GM10847 (cell line): ENCODE data around the gene CTSK.

Source experiments
- POLR2A ChIP-seq: IDR thresholded peaks from 2 replicates; pipeline ENCODE4 v1.6.1; 2011; ENCODE audit not compliant: insufficient read length; ENCODE audit errors: extremely low read depth

The CTSK gene

DNA sequence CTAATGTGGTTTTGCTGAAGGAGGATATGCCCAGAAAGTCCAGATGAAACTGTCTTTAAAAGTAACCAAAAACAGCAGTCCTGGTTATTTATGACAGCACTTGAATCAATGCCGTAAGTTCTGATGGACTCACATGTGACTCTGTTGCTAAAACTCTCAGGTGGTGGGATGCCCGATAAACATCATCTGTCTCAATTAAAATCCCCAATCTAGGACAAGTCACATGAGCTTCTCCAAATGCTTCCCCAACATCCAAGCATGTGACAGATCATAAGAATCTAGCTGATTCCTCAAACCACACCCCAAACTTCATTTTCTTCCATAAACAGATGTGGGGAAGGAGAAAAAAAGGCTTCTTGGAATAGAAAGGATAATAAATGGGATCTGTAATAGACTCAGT lies 786 bp upstream of the CTSK start:
- TF ChIP-seq POLR2A: no peak

DNA sequence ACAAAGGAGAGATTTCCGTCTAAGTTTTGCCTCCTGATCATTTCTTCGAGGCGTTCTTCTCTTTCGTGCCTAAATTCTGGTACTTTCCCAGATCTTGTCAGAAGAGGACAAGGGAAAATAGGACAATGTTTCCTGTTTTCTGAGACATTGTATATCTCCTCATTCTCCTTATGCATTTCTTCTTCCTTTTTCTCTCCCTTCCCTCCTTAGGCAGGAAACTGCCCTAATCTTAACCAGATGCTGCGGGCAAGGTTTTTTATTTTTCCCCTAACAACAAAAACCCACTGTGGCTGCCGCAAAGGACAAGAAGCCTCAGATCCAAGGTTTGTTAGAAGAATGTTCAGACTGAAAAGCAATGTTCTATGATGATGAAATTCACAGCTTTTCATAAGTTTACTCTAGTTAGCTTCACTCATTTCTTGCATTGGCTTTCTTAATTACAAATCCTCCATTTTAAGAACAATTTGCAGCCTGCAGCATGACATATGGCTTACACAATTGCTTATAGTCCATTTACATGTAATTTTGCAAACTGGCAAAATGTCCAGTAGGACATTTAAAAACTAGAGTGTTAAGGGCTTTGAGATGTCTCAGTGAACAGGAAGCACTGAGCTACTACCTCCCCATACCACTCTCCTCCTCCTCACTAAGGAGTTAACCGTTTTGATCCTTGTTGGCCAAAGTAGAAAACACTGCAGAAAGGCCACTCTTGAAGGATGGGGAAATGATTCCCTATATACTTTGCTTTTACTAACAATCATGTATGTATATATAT lies 624 bp downstream of the CTSK start:
- TF ChIP-seq POLR2A: no peak

GRCh38 chr1:150805899-150806298 lies 2.2 kb downstream of the CTSK start:
- TF ChIP-seq POLR2A: no peak

DNA sequence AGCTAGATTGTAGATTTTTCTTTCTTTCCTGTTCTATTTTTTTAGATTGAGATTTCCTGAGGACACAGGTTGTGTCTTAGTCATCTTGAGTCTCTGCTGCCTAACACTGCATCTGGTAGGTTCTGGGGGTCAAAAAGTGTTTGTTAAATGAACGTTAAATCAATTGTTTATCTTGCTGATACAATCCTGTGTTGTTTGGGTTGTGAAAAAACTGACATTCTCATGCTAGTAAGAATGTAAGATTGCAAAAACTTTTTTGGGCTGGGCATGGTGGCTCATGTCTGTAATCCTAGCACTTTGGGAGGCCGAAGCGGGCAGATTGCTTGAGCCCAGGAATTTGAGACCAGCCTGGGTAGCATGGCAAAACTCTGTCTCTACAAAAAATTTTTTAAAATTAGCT lies 3.4 kb downstream of the CTSK start:
- TF ChIP-seq POLR2A: no peak

DNA sequence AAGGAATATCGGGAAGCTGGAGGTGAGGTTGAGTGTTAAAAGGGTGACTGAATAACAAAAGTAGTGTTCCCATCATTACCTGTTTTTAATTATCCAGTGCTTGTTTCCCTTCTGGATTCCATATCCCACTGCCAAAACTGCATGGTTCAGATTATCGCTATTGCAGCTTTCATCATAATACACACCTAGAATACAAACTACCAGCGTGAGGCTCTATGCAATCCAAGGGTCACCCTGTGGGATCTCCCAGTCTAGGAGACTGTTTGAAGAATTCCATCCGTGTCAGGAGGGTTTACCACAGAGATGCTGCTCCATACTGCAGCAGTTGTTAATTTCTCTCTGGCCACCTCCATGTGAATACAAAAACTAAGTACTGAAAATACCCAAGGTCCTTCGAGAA lies 9.0 kb downstream of the CTSK start:
- no peak for TF ChIP-seq POLR2A

DNA sequence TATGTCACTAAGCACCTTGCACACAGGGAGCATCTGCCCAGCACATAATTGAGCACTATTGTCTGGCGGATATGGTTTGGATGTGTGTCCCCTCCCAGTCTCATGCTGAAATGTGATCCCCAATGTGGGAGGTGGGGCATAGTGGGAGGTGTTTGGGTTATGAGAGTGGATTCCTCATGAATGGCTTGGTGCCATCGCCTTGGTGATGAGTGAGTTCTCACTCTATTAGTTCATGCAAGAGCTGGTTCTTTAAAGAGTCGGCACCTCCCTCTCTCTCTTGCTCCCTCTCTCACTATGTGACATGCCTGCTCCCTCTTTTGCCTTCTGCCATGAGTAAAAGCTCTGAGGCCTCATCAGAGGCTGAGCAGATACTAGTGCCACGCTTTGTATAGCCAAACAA lies 9.5 kb downstream of the CTSK start:
- TF ChIP-seq POLR2A: no peak

DNA sequence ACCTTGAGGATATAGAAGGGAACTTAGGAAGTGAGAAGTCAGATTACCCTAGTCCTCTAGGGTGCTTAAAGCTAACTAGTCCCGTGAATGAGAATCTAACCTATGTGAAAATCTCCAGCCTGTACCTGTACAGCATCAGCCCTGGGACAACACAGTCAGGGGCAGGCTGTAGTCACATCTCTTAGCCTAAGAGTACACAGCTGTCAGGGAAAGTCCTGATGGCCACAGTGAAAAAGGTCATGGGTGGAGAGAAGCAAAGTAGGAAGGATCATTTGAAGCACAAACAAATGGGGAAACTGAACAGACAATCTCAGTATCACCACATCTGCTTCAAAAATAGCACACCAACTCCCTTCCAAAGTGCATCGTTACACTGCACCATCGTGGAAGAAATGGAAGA lies 11.7 kb downstream of the CTSK start:
- TF ChIP-seq POLR2A: no peak

DNA sequence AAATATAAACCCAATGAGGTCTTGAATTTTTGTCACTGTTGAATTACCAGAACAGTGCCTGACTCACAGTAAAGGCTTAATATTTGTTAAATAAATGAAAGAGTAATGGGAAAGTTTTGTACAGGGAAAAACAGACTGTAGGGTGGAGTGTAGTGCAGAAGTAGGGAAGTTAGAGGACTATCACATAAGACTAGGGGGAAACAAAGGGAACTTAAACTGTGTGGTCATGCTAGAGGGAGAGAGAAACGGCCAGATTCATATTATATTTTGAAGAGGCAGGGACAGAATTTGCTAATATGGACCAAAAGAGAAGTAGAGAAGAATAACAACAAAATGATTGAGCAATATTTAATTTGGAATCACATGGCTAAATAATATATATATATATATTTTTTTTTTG lies 14.8 kb downstream of the CTSK start:
- no peak for TF ChIP-seq POLR2A

GRCh38 chr1:150791585-150791984 lies 16.5 kb downstream of the CTSK start:
- TF ChIP-seq POLR2A: no peak

DNA sequence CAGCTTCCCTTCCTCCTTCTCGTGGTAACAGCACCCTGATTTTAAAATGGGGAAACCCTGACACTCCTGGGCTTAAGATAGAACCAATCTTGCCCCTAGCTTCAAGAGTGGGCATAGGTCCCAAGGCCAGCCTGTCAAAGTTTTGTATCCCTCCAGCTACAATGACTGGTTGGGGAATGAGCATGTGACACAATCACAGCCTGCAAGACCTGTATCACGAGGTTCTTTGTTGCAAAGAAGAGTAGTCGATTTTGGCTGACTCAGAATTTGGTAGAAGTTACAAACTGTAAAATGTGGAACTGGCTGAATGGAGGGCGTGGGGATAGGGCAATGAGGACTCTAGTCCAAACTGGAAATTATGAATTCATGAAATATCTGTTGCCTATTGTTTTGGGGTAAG lies 18.7 kb downstream of the CTSK start:
- no peak for TF ChIP-seq POLR2A

DNA sequence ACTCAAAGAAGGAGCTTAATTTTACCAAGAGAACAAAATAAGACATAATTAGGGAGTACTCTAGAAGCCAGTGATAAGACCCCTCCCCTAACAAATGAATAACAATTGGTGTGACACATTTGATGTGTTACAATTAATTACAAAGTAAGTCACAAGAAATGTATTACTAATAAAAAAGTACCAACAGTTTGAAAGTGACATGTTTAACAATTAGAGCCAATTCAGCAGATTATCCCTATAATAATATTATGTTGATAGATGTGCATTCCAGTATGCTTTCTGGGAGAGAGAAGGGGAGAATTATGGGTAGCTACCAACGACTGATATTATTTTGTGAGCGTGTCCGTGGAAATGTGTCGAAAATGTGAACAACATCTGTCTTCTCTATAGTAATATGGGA lies 19.1 kb downstream of the CTSK start:
- no peak for TF ChIP-seq POLR2A

GRCh38 chr1:150787455-150787854 lies 20.6 kb downstream of the CTSK start:
- TF ChIP-seq POLR2A: no peak

DNA sequence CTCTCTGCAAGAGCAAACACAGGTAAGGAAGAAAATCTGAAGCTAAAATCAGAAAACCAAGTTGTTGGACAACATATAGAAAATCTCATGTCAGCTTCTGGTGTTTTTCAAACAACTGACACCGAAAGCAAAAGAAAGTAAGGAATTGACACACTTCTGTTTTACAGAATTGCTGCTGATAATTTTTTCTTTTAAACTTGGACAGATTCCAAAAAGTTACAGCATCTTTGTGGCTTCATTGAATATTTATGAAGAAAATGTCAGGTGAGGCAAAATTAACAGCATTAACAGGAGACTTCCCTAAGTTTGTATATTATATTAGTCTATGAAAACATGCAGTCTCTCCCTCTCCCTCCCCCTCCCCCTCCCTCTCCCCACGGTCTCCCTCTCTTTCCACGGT lies 27.6 kb downstream of the CTSK start:
- TF ChIP-seq POLR2A: no peak

GRCh38 chr1:150778409-150778808 lies 29.7 kb downstream of the CTSK start:
- TF ChIP-seq POLR2A: no peak

DNA sequence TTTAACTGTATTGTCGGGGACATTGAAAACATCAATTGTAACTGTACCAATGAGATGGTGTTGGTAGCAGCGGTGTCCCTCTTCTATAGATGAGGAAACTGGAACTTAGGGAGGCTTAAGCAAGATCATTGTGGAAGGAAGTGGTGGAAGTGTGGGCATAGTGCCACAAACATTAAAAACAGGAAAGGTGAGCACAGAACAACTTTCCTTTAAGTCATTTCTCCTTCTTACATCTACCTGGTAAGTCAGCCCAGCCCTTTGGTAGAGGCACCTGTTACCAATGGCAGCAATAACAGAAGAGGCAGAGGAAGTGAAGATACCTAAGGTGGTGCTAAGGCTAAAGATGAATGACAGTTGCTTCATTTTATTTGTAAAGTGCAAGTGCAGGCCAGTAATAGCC lies 30.5 kb downstream of the CTSK start:
- TF ChIP-seq POLR2A: no peak

GRCh38 chr1:150775276-150775675 lies 32.8 kb downstream of the CTSK start:
- TF ChIP-seq POLR2A: no peak

DNA sequence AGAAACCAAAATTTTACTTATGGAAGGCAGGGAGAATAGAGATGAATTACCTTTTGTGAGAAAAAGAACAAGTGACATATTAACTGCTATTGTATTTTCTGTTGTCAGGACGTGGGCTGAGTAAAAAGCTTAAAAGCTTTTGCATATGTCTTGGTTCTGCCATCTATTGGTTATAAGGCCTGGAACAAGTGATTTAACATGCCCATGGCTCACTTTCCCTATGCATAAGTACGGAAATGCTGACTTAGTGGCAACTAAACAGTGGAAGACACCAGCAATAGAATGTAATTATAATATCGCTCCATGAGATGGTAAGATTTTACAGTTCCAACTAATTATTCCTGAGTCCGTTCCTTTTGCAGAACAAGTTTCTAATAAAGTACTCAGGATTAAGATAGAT lies 35.7 kb downstream of the CTSK start:
- no peak for TF ChIP-seq POLR2A
